Hematopoietic multipotent progenitor cell treated with erythropoietin and hydrocortisone succinate and interleukin-3 and kit ligand, for 6 days (in vitro differentiated cells): ENCODE results near the gene CASQ1.

Experiments
- DNase-seq: peaks from one replicate; pipeline ENCODE4 v3.0.0-alpha.2; 2015

CASQ1 gene

GRCh38 chr1:160205242-160206035 lies 15.1 kb downstream of the CASQ1 start, which contains the start of gene PEA15:
Gene PEA15, plus strand, starts transcription at chr1:160205384. Its CDS starts 6,161 bp downstream, at chr1:160211545.
- peak; percentile 71 for DNase-seq

- DNase-seq = peak; percentile 51
These were observed 15.6 kb downstream of the CASQ1 start for GRCh38 chr1:160206036-160206389.

DNA sequence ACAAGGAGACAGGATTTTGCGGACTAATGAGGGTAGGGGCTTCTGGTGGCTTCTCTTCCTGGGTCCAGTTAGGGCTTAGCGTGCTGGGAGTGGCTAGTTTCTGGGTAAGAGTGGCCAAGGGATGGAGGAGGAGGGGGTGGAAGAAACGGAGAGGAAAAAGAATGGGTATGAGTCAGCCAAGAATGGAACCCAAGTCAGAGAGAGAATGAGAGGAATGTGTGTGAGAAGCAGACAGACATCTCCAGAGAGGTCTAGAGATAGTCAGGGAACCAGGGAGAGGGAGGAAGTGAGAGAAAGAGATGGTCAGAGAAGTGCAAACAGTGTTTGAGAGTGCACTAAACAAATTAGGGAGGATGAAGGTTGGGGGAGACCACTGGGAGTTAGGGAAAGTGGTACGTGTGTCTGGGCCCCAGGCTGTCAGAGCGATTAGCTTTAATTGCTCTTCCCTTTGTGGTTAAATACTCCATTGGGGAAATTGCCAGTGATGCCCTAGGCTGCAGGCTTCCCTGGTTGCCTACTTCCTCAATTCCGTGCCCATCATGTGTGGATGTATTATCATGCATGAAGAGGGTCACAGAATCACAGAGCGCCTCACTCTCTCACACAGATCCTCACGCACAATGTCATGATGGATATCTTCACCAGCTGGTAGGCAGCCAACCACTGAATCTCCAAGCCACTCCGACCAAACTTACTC lies 16.2 kb downstream of the CASQ1 start:
- DNase-seq = no peak

DNA sequence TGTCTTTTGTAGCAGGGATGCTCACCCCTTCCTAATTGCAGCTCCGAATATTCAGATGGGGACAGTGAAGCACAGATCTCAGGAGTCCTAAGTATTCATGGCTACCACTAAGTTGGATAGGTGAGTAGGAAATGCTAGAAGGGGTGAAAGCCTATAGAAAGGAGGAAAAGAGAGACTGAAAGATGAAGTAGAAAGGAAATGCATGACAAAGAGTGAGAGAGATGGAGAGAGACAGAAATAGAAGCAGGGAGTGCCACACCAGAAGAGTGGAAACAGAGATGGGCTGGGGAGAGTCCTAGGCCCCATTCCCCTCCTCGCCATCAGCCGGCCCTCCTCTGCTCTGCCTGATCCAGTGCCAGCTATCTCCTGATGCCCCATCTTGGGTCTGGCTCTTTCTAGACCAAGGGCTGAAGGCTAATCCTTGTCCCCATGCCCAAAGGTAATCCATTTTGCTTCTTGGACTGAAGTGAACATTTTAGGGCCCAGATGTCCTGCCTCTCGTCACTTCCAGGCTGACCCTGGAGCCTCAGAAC lies 16.8 kb downstream of the CASQ1 start:
- no peak for DNase-seq

- DNase-seq = no peak
These were observed 17.6 kb downstream of the CASQ1 start for GRCh38 chr1:160207771-160208556.

- DNase-seq = no peak
These were observed 18.4 kb downstream of the CASQ1 start for GRCh38 chr1:160208557-160209320.

DNA sequence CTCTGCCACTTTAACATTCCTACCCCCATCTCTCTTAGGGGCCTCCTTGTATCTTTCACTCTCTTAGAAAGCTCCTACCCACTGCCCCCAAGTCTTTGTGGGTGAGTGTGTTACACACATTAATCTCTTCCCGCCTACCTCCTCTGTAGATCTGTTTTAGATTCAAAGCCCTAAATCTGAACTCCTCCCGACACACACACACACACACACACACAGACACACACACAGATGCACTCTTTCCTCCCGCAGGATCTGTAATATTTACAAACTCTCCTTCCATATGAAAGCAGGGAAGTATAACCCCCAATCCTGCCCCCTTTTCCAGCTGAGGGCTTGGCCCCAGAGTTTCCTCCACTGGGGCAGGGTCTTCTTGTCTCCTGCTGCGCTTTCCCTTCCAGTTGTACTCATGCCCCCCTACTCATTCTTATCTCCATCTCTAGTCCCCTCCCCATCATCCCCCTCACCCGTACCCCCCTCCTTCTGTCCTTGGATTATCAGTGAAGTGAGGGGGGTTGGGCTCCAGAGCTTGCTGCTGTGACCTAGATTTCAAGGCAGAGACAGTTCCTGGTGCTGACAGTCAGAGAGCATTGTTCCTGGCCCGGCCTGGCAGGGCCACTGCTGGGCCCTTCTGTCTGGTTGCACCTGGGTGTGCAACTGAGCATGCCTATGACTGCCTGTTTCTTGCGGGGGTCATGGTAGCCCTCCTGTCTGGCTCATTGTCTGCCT lies 19.1 kb downstream of the CASQ1 start:
- DNase-seq = no peak

- no peak for DNase-seq
These were observed 20.2 kb downstream of the CASQ1 start for GRCh38 chr1:160210561-160210960.

DNA sequence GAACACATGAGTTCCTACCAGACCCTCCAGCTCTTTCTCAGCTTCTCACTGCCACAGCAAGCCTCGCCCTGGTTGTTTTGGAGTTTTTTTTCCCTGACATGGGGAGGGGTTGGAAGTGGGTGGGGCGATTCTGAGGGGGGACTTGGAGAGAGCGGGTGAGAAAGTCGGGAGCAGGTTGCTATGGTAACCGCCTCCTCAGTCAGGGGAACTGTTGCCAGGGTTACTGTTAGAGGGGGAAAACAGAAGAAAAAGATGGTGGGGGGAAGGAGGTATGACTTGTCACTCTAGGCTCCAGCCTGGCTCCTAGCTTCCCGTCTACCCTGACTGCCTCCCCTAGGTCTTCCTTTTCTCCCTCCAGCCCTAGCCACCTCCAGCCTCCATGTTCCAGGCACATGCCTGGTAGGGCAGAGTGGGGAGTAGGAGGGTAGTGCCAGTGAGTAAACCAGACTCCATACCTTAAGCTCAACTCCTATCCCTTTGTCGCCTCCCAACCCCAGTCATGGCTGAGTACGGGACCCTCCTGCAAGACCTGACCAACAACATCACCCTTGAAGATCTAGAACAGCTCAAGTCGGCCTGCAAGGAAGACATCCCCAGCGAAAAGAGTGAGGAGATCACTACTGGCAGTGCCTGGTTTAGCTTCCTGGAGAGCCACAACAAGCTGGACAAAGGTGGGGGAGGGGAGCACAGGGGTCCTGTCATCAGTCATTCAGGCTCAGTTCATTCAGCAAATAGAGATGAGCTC lies 20.8 kb downstream of the CASQ1 start:
- no peak for DNase-seq

DNA sequence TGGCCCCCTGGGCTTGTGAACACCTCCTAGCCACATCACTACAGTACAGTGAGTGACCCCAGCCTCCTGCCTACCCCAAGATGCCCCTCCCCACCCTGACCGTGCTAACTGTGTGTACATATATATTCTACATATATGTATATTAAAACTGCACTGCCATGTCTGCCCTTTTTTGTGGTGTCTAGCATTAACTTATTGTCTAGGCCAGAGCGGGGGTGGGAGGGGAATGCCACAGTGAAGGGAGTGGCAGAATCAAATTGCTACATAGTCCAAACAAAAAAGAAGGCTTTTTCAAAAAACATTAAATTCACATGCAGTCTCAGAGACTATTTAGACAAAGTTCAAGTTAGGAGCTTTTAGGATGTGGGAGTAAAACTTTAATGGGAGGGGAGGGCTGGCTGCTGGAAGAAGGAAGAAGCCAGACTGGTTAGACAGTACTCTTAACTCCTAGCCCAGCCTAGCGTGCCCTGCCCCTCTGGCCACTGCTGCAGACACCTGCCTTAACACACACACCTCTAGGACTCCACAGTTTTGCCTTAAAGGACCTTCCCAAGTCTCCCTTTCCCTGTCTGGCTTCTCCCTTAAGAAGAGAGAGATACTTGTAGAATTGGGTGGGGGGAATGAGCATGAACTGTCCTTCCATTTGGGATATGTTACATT lies 24.2 kb downstream of the CASQ1 start:
- DNase-seq = no peak

GRCh38 chr1:160216301-160216700 lies 25.9 kb downstream of the CASQ1 start:
- no peak for DNase-seq

DNA sequence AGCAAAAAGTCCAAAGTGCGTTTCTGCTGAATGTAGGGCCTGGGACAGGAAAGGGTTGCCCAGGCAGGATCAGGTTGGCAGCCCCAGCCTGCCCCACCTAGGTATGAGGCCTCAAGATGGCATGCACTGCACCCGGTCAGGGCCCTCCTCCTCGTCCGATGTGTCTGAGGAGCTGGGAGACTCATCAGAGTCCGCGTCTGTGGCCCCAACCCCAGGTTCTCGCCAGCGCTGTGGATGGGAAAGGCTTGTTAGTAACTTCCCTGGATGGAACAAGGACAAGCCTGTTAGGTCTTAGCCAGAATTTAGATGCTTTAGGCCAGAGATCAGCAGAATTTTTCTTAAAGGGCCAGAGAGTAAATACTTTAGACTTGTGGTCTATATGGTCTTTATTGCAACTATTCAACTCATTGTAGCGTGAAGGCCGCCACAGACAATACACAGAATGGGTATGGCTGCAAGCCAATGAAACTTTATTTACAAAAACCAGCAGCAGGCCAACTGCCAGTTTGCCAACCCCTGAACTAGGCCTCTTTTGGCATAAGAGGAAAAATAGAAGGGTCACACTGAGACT lies 27.2 kb downstream of the CASQ1 start:
- DNase-seq = no peak

DNA sequence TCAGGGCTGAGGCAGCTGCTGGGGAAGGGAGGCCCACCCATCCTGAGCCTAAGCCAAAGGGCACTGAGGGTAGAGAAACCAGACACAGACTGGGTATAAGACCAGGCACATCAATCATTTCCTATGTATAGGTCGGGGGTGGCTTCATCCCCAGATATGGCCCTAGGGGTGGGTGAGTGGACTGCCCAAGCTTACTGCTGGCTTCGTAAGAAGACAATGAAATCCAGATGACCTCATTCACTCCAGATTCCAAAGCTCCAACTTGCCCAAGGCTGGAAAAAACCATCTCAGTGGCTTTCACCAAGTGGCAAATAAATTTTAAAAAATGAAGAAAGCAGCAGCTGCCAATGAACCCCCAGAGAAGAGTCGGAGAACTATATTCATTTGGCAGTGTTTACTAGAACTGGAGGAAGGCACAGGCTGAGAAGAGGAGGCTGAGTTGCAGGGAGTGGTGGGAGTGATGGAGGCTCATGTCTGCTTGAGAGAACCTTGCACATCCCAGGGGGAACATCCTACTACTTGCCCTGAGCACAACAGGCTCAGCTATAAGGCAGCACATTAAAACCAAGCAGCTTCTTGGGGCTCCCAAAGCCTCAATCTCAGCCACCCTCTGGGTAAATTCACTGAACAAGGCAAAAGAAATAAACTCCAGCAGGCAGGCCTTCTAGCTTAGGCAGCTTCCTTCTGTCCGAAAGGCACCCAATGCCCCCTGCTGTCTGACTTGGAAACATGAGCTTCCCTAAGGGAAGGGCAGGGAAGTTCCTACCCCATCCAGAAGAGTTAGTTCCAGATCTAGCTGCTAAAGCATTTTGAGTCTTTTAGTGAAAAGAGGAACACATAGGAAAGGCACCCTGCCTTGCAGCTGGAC lies 28.9 kb downstream of the CASQ1 start:
- DNase-seq = peak; percentile 21

- no peak for DNase-seq
These were observed 29.9 kb downstream of the CASQ1 start for GRCh38 chr1:160220301-160220700.

DNA sequence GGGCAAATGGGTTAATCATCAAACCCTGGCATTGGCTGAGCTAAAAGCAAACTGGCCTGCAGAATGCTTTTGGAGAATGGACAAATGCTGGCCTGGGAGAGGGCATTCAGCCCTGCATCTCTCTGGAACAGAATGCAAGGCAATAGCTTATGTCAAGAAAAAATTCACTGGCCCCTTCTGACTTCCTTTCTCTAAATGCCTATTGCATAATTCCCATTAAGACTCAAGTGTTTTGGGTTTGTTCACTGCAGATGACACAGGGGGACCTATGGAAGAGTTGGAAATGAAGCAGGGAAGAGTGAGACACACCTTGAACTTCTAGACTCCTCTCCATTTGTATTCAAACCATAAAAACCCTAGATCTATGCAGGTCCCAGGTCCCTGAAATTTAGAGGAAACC lies 30.7 kb downstream of the CASQ1 start:
- no peak for DNase-seq

- no peak for DNase-seq
These were observed 32.2 kb downstream of the CASQ1 start for GRCh38 chr1:160222546-160222945.

DNA sequence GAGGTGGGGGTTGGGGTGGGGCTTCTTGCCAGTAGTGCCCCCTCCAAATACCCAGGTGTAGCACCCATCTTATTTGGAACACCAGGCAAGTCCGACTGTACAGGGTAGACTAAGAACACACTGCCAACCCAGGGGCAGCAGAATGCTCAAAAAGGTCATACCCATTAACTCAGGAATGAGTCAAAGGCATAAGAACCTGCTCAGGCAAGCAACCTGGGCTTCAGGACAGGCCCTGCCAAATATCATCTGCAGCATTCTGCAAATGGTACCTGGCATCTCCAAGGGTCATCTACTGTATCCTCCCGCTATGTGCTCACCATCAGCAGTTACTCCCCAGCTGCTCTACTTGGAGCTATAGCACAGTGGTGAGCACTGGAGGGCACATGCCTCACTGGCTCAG lies 34.2 kb downstream of the CASQ1 start:
- DNase-seq = no peak

DNA sequence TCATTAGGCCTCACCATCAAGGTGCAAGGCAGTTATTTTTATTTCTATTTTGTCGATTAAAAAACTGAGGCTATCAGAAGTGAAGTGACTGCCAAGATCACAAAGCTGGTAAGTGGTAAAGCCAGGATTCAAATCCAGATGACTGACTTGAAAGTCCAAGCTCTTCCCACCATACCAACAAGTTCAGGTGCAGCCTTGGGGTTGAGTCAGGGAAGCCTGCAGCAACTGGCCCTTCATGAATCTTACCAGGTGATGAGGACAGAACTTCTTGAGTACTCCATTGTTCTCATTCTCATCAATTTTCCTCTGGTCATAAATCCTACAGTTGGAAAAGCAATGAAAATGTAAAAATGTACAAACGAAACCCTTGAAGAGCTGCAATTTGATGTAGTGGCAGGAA lies 35.0 kb downstream of the CASQ1 start:
- no peak for DNase-seq

- DNase-seq = no peak
These were observed 36.2 kb downstream of the CASQ1 start for GRCh38 chr1:160226623-160227022.
